SU-DHL-6 (cell line): ENCODE data around the gene NAA50.

ENCODE experiments used
- CTCF ChIP-seq: fragments of 200-600 bp; sonication (generic); IDR thresholded peaks from one replicate; pipeline ENCODE4 v1.5.1; 2017; ENCODE audit warnings: antibody characterized with exemption, mild to moderate bottlenecking, low read length, moderate library complexity; ENCODE audit not compliant: insufficient read depth, poor library complexity, severe bottlenecking
- EZH2phosphoT487 ChIP-seq: fragments of 200-600 bp; sonication (generic), shearing (Covaris generic); conservative IDR thresholded peaks from 2 replicates; pipeline ENCODE4 v1.6.1; 2018; ENCODE audit warnings: mild to moderate bottlenecking, antibody characterized with exemption, low read length, moderate library complexity, mixed read lengths

GRCh38 chr3:113668015-113668414 lies 78.0 kb downstream of the NAA50 start:
- no peak for TF ChIP-seq CTCF
- TF ChIP-seq EZH2phosphoT487: no peak
